GM18519 (cell line): ENCODE results near the gene MARCHF9.

Experiments
- ATAC-seq: cut with Tn5 transposase; IDR thresholded peaks from one replicate; pipeline ENCODE4 v1.9.1; 2021; ENCODE audit warnings: mild to moderate bottlenecking, moderate library complexity; ENCODE audit not compliant: unreplicated experiment, low FRiP score

Gene MARCHF9

DNA sequence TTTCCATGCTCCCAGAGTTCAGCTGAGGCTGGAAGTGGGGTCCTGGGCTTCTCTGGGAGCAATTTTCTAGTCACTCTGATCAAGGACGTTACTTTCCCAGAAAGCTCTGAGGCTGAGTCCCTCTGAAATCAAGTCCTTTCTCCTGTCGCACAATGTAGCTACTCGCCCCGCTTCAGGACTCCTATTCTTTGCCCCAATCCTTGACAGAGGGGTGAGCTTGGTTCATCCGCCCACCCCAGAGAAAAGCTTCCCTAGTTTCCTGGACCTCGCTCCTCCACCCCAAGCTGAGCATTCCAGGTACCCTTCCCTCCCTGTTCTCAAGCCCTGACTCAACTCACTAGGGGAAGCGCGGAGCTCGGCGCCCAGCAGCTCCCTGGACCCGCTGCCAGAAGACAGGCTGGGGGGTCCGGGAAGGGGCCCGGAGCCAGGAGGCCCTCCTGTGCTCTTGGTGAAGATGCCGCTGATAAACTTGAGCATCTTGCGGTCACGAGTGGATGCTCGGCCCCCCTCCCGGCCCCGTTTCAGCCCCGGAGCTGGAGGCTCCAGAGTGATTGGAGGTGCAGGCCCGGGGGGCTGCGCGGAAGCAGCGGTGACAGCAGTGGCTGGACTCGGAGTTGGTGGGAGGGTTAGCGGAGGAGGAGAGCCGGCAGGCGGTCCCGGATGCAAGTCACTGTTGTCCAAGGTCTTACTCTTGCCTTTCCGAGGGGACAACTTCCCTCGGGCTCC lies 18.0 kb upstream of the MARCHF9 start:
- ATAC-seq: no peak

DNA sequence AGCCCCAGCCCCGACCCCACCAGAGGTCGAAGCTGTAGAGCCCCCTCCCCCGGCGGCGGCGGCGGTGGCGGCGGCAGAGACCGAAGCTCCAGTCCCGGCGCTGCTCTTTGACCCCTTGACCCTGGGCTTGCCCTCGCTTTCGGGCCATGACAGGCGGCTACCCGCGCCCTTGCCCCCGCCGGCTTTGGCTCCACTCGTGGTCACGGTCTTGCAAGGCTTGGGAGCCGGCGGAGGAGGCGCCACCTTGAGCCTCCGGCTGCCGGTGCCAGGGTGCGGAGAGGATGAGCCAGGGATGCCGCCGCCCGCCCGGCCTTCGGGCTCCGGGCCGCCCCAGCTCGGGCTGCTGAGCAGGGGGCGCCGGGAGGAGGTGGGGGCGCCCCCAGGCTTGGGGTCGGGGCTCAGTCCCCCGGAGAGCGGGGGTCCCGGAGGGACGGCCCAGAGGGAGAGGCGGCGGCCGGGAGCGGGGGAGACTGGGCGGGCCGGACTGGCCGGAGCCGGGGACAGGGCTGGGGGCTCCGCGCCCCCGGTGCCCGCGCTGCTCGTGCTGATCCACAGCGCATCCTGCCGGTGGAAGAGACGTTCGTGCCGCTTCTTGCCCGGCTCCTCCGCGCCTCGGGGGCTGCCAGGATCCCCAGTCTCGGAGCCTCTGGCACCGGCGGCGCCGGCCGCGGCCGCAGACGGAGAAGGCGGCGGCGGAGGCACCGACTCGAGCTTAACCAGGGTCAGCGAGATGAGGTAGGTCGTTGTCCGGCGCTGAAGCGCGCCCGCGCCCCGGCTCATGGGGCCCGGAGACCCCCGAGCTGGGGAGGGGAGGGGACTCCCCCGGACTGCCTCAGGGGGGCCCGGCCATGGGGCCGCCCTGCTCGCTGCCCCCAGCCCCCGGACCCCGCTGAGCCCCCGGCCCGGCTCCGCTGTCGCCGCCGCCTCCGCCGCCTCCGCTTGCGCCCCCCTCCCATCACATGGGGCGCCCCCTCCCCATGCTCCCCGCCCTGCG lies 17.1 kb upstream of the MARCHF9 start:
- ATAC-seq: no peak

DNA sequence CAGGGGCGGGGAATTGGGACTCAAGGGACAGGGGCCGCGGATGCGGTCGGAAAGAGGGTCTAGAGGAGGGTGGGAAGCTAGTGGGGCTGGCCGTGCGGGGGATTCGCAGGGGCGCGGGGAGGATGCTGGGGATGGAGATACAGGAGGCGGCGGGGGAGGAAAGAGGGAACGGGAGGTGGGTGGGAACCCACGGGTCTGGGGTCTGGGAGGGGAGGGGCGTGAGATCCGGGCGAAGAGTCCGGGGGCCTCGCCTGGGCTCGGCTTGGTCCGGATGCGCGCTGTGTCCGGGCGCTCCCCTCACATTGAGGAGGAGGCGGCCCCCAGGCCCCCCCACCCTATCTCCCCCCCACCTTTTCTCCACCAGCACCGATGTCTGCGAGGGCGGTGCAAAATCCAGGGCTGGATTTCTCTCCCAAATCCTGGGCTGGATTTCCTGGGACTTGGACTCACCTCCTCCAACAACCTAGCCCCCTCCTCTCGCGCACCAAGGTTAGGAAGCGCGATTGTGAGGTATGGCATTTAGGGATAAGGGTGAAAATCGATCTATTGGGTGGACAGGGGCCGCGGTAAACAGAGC lies 16.2 kb upstream of the MARCHF9 start, which contains the start of gene AGAP2:
TSS of gene AGAP2 (minus strand) at position 82 of the 577 bp plus-strand sequence. CDS start 496 bp downstream, outside the sequence.
- no peak for ATAC-seq

DNA sequence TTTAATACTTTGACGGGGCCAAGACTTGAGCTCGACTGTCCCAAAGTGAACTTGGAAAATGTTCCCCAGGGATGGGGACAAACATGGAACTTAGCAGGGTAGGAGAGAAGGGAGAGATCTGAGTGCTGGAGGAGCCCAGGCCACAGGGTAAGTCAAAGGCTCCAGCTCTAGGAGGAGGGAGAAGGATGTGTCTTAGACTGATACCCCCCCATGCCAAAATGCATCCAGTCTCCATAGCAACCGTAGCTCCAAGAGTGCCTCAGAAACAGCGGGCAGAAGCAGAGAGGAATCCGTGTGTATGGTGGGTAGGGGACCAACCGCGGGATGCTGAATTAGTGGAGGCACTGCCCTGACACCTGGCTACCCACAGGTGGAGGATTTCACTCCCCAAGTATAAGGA lies 15.5 kb upstream of the MARCHF9 start:
- ATAC-seq: no peak

DNA sequence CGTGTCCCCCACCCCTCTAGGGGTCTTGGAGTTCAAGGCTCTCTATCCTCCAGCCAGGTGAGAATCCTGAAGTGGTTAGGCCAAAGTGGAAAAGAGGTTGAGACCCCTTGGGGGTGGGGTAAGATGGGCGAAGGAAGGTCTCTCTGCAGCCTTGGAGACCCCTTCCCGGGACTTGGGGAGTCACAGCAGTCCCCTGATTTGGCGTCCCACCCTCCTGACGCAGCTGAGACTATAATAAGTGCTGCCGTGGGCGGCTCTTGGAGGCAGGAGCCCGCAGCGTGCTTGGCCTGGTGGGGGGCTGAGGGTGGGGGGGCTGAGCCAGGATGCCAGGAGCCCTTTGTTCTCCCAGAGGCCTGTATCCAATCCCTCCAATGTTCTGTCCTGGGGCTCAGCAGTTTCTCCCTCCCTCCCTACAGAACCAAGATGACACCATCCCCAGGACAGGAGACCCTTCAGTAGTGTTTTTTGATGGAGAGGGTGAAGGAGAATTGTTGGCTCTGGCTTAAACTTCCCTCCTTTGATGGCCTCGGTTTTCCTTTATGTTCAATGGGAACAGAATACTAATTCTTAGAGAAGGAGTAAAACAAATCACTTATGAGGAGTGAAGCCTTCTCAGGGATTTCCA lies 14.9 kb upstream of the MARCHF9 start:
- no peak for ATAC-seq

DNA sequence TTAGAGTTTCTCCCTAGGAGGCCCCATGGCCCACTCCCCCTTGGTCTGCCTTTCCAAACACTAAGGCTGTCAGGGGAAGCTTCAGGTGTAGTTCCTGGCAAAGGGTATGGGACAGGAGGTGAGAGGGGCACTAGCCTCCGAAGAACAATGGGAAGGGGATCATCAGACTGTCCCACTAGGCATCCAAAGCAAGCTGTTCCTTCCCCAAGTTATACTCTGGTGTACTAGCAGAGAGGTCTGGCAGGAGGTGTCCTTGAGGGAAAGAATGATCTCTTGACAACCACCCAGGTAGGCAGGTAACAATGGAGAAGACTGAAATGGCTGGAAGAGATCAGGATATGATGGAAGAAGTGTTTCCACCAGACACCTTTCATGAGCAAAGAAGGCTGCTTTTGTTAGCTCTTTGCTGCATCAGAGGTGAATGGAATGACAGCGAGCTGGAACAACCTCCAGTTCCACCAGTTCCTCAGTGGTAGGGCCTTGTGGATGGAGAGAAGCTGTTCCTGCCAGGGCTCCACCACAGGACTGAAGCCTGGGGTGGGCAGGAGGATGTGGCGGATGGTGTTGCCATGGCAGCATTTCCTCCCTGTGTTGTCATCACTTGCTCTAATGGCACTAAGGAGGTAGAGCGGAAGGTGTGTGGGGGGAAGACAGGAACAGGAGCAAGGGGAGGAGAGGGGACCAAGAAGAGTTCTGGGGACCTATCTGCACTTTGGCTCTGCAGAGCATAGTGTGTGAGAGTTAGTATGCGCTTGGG lies 14.1 kb upstream of the MARCHF9 start:
- ATAC-seq: peak; percentile 43

DNA sequence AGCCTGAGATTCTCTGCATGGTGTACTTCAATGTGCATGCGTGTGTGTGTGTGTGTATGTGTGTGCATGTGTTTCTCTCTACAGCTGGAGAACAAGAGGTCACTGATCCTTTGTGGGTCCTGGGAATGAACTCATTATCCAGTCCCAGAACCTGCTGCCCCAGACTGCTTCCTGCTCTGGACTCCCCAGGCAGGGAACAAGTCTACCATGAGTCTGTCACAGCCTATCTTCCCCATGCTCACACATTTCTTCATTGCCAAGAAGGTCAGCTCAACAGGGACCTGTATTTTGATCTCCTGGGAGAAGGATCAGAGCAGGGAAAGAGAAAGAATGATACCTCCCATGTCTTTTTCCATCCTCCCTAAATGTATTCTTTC lies 13.5 kb upstream of the MARCHF9 start:
- no peak for ATAC-seq

DNA sequence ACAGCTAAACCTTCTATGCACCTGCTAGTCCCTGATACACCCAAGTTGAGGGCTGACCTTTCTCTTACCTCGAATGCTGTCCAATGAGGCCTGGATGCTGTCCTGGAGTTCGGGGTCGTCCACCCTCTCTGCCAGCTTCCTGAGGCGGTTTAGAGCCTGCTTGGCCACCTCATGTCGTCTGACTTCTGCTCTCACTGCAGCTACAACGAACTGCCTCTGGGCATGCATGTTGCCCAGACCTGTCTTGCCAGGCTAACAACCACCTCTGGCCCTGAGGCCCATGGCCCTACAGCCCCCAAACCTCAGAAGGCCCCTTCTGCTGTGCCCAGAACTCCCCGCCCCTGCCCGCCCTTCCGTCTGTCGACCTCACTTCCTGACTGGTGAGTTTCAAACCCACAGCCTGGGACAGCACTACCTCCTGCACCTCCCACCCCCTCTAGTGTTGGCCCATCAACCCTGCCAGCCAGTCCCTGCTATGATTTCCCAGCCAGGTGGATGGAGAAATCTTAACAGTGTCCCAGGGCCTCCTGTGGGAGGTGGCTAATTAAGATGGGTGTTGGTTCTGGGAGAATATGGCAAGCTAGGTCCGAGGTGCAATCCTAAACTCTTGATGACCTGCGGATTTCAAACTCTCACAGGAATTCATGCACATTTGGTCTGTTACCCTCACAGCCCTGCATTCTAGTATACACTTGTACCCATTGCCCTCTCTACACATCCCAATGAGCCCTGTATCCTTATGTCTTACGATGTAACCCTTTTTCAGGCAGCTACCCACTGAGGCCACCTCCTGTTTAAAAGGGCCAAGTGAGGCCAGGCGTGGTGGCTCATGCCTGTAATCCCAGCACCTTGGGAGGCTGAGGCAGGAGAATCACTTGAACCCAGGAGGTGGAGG lies 12.8 kb upstream of the MARCHF9 start:
- peak; percentile 52 for ATAC-seq

DNA sequence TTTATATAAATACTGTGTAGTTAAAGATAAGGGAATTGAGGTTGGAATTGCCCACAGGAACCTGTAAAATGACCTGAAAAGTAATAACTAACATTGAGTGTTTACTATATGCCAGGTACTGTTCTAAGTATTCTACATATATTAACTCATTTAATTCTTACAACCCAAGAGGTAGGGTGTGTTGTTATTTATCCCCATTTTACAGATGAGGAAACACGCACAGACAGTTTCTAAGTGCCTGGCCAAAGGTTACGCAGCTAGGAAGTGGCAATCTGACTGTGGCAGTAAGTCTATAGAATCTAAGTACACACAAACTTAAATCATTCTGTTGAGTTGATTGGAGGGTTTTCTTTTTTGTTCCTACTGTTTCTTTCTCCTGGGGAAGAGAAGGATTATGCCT lies 11.1 kb upstream of the MARCHF9 start:
- no peak for ATAC-seq

DNA sequence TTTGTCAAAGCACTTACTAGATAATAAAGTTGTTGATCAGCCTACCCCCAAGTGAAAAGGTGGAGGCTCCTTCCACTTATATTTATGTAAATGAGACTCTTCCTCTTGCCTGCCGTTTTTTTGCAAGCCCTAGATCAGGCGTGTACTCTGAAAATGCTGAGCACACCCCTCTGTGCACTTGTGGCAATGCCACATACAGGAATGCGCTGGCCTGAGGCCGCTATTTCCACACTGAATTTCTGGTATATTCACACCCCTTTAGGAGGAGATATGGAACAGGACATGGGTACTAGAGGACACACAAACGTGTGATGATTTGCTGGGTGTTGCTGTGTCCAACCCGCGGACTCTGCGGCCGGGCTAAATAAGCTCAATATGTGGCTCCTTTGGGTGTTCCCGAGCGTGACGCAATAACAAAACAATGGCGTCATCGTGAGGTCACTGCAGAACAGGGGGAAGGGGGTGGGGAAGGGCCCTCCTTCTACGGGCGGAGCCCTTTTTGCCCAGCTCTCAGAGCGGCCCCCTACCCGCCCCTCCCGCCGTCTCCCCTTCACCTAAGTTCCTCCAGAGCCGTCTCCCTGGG lies 10.6 kb upstream of the MARCHF9 start:
- peak; percentile 13 for ATAC-seq

DNA sequence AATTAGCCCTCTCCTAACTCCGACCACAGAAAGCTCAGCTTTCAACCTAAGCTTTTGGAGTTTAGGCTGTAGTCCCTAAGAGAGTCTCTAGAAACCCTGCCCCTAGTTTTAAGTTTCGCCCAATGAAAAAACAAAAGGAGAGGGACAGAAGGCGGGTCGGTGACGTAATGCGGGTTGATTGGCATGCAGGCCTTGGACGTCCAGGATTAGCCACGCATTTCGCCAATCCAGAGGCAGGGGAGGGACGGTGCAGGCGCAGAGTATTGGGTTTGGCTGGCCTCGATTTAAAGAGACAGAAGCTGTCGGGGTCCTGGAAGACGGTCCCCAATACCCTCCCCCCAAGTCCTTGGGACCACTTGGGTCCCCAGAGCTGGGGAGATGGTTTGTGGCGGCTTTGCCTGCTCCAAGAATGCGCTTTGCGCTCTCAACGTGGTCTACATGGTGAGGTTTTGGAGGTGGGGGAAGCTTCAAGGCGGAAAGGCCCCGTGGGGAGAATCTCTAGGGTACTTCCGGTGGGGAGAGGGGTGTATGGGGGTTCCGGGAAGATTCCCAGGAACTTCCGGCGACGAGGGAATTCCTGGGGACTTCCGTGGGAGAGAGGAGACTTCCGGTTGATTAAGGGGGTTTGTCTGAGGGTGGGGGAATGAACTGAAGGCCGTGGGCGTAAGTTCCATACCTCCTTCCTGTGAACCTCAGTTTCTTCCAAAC lies 10.0 kb upstream of the MARCHF9 start, which contains the start of gene TSPAN31:
TSS of gene TSPAN31 (plus strand) at position 263 of the 708 bp plus-strand sequence. CDS start at position 379, 116 bp downstream.
- peak; percentile 72 for ATAC-seq

DNA sequence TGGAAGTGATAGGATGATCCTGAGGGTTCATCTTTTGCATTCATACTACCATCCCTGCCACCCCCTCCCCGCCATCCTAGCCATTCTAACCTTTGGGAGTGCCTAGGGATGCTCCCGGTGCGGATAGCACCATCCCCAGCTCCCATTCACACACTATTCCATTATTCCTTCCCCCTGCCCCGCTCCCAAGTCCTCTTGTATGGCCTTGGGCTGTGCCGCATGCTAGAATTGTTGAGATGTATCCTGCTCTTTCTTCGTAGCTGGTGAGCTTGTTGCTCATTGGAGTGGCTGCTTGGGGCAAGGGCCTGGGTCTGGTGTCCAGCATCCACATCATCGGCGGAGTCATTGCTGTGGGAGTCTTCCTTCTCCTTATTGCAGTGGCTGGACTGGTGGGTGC lies 9.4 kb upstream of the MARCHF9 start:
- ATAC-seq: no peak

DNA sequence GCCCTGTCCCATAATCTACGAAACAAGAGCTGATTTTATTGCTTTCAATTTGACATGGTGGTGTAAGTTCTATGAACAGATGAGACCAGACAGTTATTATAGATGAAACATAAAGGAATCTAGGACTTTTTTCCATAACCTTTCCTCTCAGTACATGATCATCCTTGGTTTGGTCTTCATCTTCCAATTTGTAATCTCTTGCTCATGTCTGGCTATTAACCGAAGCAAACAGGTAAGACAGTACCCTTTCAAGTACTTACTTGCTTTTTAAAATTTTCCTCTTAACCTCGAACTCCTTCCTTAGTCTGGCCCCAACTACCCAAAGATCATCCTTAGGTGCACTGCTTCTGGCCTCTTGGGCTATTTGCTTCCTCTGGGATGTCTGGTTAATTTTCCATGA lies 8.9 kb upstream of the MARCHF9 start:
- ATAC-seq: no peak

DNA sequence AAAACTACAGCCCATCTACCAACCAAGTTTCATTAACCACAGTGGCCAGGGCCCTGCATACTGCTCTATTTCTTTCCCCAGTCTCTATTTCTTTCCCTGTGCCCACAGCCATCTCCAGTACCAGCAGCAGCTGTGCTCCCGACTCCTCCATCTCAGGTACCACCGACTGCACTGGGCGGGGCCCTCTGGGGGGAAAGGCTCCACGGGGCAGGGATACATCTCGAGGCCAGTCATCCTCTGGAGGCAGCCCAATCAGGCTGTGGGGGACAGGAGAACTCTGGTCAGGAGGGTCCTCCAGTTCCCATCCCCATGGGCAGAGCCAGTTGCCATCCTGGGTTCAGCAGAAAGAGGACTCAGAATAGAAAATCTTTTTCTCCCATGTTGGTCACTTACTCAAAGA lies 5.8 kb upstream of the MARCHF9 start:
- ATAC-seq: no peak

DNA sequence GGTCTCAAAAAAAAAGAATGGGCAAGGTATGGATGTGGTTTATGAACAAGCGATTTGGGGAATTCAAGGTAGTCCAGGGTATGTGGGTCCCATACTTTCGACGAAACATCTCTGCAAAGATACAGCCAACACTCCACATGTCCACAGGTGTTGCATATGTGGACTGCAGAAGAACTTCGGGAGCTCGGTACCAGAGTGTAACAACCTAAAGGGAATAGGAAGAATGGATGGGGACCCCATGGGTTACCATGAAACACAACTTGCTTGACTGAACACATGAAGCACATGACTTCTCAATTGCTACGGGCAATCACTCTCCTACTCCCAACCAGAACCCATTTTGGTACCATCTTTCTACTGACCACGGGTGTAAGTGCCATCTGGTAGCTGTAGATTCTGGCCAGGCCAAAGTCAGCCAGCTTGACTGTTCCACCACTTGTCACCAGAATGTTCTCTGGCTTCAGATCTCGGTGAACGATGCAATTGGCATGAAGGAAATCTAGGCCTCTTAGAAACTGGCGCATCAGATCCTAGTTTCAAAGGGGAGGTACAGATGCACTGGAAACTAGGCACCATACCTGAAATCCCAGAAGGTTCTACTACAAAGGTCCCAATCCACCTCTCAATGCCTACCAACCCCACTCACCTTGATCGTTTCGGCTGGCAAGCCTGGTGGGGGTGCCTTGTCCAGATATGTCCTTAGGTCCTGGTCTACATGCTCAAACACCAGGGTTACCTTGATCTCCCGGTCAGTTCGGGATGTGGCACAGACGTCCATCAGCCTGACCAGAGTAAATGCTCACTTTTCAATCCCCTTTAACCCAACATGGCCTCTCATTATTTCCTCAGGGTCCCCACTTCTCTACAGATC lies 4.1 kb upstream of the MARCHF9 start:
- no peak for ATAC-seq

DNA sequence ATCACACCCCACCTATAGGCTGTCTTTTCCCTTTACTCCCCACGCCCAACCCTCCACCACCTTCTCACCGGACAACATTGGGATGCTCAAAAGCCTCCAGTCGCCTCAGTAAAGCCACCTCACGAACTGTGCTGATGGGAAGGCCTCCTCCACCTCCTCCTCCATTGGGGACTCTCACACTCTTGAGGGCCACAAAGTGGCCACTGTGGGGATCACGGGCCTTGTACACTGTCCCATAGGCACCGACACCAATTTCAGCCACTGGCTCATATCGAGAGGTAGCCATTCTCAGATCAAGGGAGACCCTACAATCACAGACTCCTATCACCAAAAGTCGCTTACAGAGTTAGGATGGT lies 3.5 kb upstream of the MARCHF9 start:
- ATAC-seq: no peak
